ENCODE data around the gene UBE2F. TPM values are rescaled to one million over a fixed set of nuclear protein-coding genes. Genes with fewer than 3 reads are reported as not detected.

UBE2F gene
- total RNA-seq, 2 experiments from 2014 or later, result 19.9 to 27.1 TPM

DNA sequence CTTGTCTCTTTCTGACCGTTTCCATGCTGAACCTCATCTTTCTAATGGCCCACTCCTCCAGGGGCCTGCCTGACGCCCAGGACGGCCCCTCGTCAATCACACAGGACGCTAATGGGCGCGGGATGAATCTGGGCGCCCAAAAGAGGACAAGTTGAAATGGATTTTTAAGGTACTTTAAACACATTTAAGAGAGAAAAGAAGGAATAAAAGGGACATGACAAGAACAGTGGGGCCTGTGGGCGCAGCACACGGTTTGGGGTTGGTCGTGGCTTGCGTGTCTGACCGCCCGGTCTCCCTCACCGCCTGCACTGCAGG lies 607 bp upstream of the UBE2F start:
- ChIA-PET POLR2A (no interaction called here), CTCF (ENCODE audit: unreplicated experiment) (no interaction called here)

DNA sequence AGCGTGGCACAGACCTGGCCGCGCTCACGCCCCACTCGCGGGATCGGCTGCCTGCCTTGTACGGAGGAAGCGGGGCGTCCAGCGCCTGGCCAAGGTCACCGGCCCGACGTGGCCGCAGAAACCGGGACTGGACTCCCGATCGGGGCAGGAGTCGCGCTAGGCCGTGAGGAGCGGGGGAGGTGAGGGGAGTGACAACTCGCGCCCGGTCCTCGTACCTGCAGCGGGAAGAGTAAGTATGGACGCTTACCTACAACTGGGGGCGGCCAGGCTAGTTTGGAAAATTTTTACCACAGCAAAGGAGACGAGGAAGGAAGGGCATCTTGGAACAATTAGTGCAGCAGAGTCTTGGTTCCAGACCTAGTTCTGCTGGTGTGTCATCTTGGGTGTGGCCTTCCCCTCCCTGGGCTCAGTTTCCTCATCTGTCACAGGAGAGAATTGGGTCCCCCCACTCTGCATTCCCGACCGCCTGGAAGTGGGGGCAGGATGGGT lies 693 bp downstream of the UBE2F start:
- no peaks in the 10 kb centered on the region for H3K36me3 ChIP-seq (ENCODE audit: insufficient read depth, low read length)
- peaks cover 25% of the 10 kb centered on the region for H3K4me1 ChIP-seq (ENCODE audit: insufficient read depth, low read length, poor library complexity, severe bottlenecking)
- intact Hi-C loops (cut with micrococcal nuclease; ENCODE audit: unreplicated experiment), result loop anchor here (2.0 to 5.0 kb wide), 4 partner anchors 95 to 275 kb away; partner anchors contain the start of genes HES6 and SCLY
- DNase-seq (ENCODE audit: low spot score), result no peak
- ChIA-PET POLR2A (interaction anchor here (0.6 kb wide), 1 partner anchor 474 kb away, joined by 3 read pairs; no protein-coding TSS in a partner anchor), CTCF (ENCODE audit: unreplicated experiment) (no interaction called here)
- H3K4me2 ChIP-seq (ENCODE audit: low read length), result peak overlapping the region; percentile 97
- H3K27ac ChIP-seq (ENCODE audit: low read depth, low read length, poor library complexity, severe bottlenecking), result no peak overlapping the region
- peak overlapping the region; percentile 83 for H3K4me3 ChIP-seq (ENCODE audit: low read depth, low read length, poor library complexity, severe bottlenecking)
- no peak for TF ChIP-seq EZH2phosphoT487 (IDR thresholded peaks at IDR 0.05; ENCODE audit: borderline replicate concordance, low read depth, low read length)
- TF ChIP-seq, protein P1, sequence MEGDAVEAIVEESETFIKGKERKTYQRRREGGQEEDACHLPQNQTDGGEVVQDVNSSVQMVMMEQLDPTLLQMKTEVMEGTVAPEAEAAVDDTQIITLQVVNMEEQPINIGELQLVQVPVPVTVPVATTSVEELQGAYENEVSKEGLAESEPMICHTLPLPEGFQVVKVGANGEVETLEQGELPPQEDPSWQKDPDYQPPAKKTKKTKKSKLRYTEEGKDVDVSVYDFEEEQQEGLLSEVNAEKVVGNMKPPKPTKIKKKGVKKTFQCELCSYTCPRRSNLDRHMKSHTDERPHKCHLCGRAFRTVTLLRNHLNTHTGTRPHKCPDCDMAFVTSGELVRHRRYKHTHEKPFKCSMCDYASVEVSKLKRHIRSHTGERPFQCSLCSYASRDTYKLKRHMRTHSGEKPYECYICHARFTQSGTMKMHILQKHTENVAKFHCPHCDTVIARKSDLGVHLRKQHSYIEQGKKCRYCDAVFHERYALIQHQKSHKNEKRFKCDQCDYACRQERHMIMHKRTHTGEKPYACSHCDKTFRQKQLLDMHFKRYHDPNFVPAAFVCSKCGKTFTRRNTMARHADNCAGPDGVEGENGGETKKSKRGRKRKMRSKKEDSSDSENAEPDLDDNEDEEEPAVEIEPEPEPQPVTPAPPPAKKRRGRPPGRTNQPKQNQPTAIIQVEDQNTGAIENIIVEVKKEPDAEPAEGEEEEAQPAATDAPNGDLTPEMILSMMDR (conservative IDR thresholded peaks at IDR 0.05; ENCODE audit: low read length), result no peak
- no peaks in the 10 kb centered on the region for H3K9me2 ChIP-seq (ENCODE audit: insufficient read depth, low read length)
- H2AFZ ChIP-seq (ENCODE audit: low read length), result no peak overlapping the region; the same call in 1 of the 2 replicates
- H3K9me3 ChIP-seq (ENCODE audit: low read length), result 0 out of 2 replicates have a peak, but pooled peaks cover 1% of the 10 kb centered on the region
- H4K20me1 ChIP-seq (ENCODE audit: insufficient read depth, low read length), result no peaks in the 10 kb centered on the region
- H3K79me2 ChIP-seq (ENCODE audit: insufficient read depth, low read depth, low read length), result peaks cover 5% of the 10 kb centered on the region; the same call in 1 of the 2 replicates
- no TSS peak for BruUV-seq (replicated peaks)

More for the DNA sequence above, 607 bp upstream of the UBE2F start:
- DNase-seq (ENCODE audit: low spot score), result no peak
- no peaks in the 10 kb centered on the region for H3K36me3 ChIP-seq (ENCODE audit: insufficient read depth, low read length)
- peaks cover 7% of the 10 kb centered on the region; the same call in 1 of the 2 replicates for H3K9me3 ChIP-seq (ENCODE audit: low read length)
- intact Hi-C loops (cut with micrococcal nuclease; ENCODE audit: unreplicated experiment), result loop anchor here (2.0 to 5.0 kb wide), 4 partner anchors 96 to 276 kb away; partner anchors contain the start of genes HES6 and SCLY
- peak overlapping the region; percentile 90 for H2AFZ ChIP-seq (ENCODE audit: low read length)
- no peaks in the 10 kb centered on the region for H4K20me1 ChIP-seq (ENCODE audit: insufficient read depth, low read length)
- H3K4me1 ChIP-seq (ENCODE audit: insufficient read depth, low read length, poor library complexity, severe bottlenecking), result peaks cover 25% of the 10 kb centered on the region
- H3K79me2 ChIP-seq (ENCODE audit: insufficient read depth, low read depth, low read length), result peaks cover 5% of the 10 kb centered on the region; the same call in 1 of the 2 replicates
- BruUV-seq (replicated peaks), result no TSS peak
- peak overlapping the region; percentile 69 for H3K4me3 ChIP-seq (ENCODE audit: low read depth, low read length, poor library complexity, severe bottlenecking)
- TF ChIP-seq EZH2phosphoT487 (IDR thresholded peaks at IDR 0.05; ENCODE audit: borderline replicate concordance, low read depth, low read length), result no peak
- TF ChIP-seq, protein P1 (conservative IDR thresholded peaks at IDR 0.05; ENCODE audit: low read length), result no peak
- H3K9me2 ChIP-seq (ENCODE audit: insufficient read depth, low read length), result no peaks in the 10 kb centered on the region
- H3K4me2 ChIP-seq (ENCODE audit: low read length), result peak overlapping the region; percentile 77
- no peak overlapping the region for H3K27ac ChIP-seq (ENCODE audit: low read depth, low read length, poor library complexity, severe bottlenecking)
